Right lobe of liver (tissue), 6 donors: ENCODE measurements around the gene RNF141. TPM values are rescaled to one million over a fixed set of nuclear protein-coding genes. Genes with fewer than 3 reads are reported as not detected.

Experiments
- ATAC-seq, 4 donors: fragments of 200-7000 bp; cut with Tn5 transposase; one replicate each; pipeline ENCODE4 v1.9.1; 2020; ENCODE audit warnings: mild to moderate bottlenecking in 4 of 4, moderate library complexity in 4 of 4
- DNase-seq, 3 donors: peaks; one replicate each; pipeline ENCODE4 v3.0.0-alpha.2; 2020
- H3K27ac ChIP-seq, 3 donors: fragments of 200-600 bp; one replicate each; pipeline ENCODE4 v1.8.0; 2022
- H3K27me3 ChIP-seq, 2 donors: fragments of 200-600 bp; one replicate each; pipeline ENCODE4 v1.8.0; 2022
- H3K36me3 ChIP-seq, 4 donors: fragments of 200-600 bp; sonication (generic) in 1 of 4; one replicate each; pipeline versions ENCODE4 v1.5.1 to v1.8.0; 2017 to 2022; ENCODE audit warnings: control low read depth in 1 of 4
- H3K4me1 ChIP-seq, 4 donors: fragments of 200-600 bp; sonication (generic) in 1 of 4; one replicate each; pipeline versions ENCODE4 v1.5.1 to v1.8.0; 2017 to 2022; ENCODE audit warnings: control low read depth in 1 of 4
- H3K4me3 ChIP-seq, 3 donors: fragments of 200-600 bp; one replicate each; pipeline ENCODE4 v1.8.0; 2022
- H3K9me3 ChIP-seq, 4 donors: fragments of 200-600 bp; sonication (generic) in 1 of 4; one replicate each; pipeline versions ENCODE4 v1.5.1 to v1.8.0; 2017 to 2022; ENCODE audit warnings: control low read depth in 1 of 4
- POLR2A ChIP-seq: fragments of 450-650 bp; IDR thresholded peaks from one replicate; pipeline ENCODE4 v1.6.1; 2017; ENCODE audit warnings: antibody characterized with exemption, mild to moderate bottlenecking
- WGBS: methylation state at CpG from one replicate; pipeline ENCODE4 v1.1.6; 2018; ENCODE audit warnings: low coverage, low lambda C conversion rate; ENCODE audit not compliant: insufficient coverage; ENCODE audit errors: missing lambda C conversion rate; 5-methylcytosine and 5-hydroxymethylcytosine counted together
- intact Hi-C, 2 donors: fragments of 100-400 bp; cut with DNase I; formaldehyde crosslinking; loops; one replicate each; pipeline versions ENCODE4 v1.11.2 to v1.14.1; 2022
- total RNA-seq, 6 experiments: library from RNA; depleted of rRNA in 2 of 6; stranded (reverse); fragments of >200 nt in 2 of 6; fragmentation: NEBNext Ultra II Directional in 3 of 6; extraction: Animal tissue kit (Norgen Biotek cat#: 25700) in 3 of 6; gene quantifications; one replicate each; pipeline versions ENCODE4 v1.1.0 to v1.2.4, GENCODE V29; 2016 to 2023
- TF ChIP-seq, protein P1 (sequence below), 4 donors: fragments of 200-600 bp in 3 of 4; fragments of 450-650 bp in 1 of 4; IDR thresholded peaks; one replicate each; pipeline versions ENCODE4 v1.5.1 to v1.8.0; 2016 to 2022; ENCODE audit warnings: antibody characterized with exemption in 4 of 4, mild to moderate bottlenecking in 2 of 4
- donor health status: DM: no; HTN: yes; CAD: no.
- donor health status: DM: no; HTN: no; CAD: no.
- donor health status: DM: no; HTN: no; CAD: no.
- donor health status: DM: no; HTN: yes; CAD: no.
- donor health status: DM: no; HTN: yes; CAD: no.

The RNF141 gene
- total RNA-seq, 6 experiments from 2014 or later, result 11.2 to 21.0 (median 15.1) TPM

GRCh38 chr11:10477690-10478046 lies 63.3 kb downstream of the RNF141 start:
- intact Hi-C loops, result no loop called here
- 100% methylated on average over 1 of the region's 8 CpGs for WGBS
- Histone ChIP-seq H3K9me3 (no peaks in the 10 kb centered on the region), H3K27me3 (no peaks in the 10 kb centered on the region), H3K27ac (no peak overlapping the region), H3K4me1 (no peaks in the 10 kb centered on the region), H3K36me3 (no peaks in the 10 kb centered on the region), H3K4me3 (no peak overlapping the region)
- DNase-seq (peak in 1 of 3 donors; percentile 28), ATAC-seq (no peak)
- TF ChIP-seq, protein P1, sequence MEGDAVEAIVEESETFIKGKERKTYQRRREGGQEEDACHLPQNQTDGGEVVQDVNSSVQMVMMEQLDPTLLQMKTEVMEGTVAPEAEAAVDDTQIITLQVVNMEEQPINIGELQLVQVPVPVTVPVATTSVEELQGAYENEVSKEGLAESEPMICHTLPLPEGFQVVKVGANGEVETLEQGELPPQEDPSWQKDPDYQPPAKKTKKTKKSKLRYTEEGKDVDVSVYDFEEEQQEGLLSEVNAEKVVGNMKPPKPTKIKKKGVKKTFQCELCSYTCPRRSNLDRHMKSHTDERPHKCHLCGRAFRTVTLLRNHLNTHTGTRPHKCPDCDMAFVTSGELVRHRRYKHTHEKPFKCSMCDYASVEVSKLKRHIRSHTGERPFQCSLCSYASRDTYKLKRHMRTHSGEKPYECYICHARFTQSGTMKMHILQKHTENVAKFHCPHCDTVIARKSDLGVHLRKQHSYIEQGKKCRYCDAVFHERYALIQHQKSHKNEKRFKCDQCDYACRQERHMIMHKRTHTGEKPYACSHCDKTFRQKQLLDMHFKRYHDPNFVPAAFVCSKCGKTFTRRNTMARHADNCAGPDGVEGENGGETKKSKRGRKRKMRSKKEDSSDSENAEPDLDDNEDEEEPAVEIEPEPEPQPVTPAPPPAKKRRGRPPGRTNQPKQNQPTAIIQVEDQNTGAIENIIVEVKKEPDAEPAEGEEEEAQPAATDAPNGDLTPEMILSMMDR (IDR thresholded peaks at IDR 0.05), result no peak
- TF ChIP-seq POLR2A, result no peak

DNA sequence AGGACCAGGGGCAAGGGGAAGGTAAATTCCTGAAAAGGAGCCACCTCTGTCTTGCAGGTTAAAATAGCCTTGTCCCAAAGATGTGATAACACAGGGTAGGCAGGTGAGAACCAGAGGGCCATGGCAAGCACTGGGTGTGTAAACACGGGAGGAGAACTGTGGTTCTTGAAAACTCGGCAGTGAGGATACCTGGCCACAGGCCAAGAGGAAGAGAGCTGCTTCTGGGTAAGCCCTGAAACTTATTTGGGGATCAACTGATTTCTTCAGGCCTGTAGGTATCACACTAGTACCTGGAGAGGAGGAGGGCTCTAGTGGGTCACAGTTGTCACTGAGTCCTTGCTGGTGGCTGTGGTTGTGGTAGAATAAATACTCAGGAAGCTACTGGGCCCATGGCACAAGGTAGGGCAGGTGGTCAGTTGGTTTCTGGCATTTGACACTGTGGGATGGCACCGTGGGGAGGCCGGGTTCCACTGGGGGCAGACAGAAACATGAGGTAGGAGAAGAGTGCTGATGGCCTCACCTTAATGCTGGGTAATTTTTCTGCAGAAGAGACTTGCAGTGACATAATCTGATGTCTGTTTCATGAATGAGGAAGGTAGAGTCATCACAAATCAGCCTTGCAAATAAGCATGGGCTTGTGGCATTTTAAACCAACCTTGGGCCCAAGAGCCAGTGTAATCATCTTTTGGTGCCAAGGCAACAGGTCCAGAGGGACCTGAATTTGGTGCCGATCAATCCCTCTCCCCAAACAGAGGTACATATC lies 63.9 kb downstream of the RNF141 start:
- DNase-seq (peak in 1 of 3 donors; percentile 52), ATAC-seq (no peak)
- no peaks in the 10 kb centered on the region for H3K4me1 ChIP-seq
- no peaks in the 10 kb centered on the region for H3K9me3 ChIP-seq
- 55% methylated on average over 4 of the region's 5 CpGs for WGBS
- H3K27ac ChIP-seq, result no peak overlapping the region
- intact Hi-C loops, result no loop called here
- H3K4me3 ChIP-seq, result no peak overlapping the region
- H3K27me3 ChIP-seq, result no peaks in the 10 kb centered on the region
- TF ChIP-seq, protein P1 (IDR thresholded peaks at IDR 0.05), result no peak
- TF ChIP-seq POLR2A, result no peak
- no peaks in the 10 kb centered on the region for H3K36me3 ChIP-seq

DNA sequence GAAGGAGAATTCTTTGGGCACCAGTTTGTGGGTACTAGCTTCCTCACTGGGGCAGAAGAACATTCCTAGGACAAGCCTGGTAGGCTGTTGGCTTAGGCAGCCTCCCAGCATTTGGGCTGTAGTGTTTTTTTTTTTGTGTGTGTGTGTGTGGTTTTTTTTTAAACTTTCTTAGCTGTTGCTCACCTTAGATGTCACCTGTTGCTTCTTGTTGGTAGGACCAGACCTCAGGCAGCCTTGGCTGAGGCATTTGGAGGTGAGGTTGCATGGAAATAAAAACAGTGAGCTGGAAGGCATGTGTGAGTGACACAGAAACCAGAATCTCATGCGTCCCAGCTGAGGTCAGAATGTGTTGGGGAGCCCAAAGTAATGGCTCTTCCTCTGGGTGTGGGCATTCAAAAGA lies 64.6 kb downstream of the RNF141 start:
- H3K36me3 ChIP-seq, result no peaks in the 10 kb centered on the region
- ATAC-seq (no peak), DNase-seq (no peak)
- intact Hi-C loops, result no loop called here
- H3K27ac ChIP-seq, result no peak overlapping the region
- no CpG with 5 or more reads among the region's 1 CpG for WGBS
- no peaks in the 10 kb centered on the region for H3K27me3 ChIP-seq
- H3K4me3 ChIP-seq, result no peak overlapping the region
- no peak for TF ChIP-seq POLR2A
- TF ChIP-seq, protein P1 (IDR thresholded peaks at IDR 0.05), result no peak
- H3K4me1 ChIP-seq, result no peaks in the 10 kb centered on the region
- no peaks in the 10 kb centered on the region for H3K9me3 ChIP-seq

- TF ChIP-seq, protein P1 (IDR thresholded peaks at IDR 0.05), result no peak
- TF ChIP-seq POLR2A, result no peak
- H3K27ac ChIP-seq, result no peak overlapping the region
- ATAC-seq (no peak), DNase-seq (peak in 1 of 3 donors; percentile 31)
- H3K4me1 ChIP-seq, result no peaks in the 10 kb centered on the region
- no peaks in the 10 kb centered on the region for H3K9me3 ChIP-seq
- H3K36me3 ChIP-seq, result no peaks in the 10 kb centered on the region
- H3K27me3 ChIP-seq, result no peaks in the 10 kb centered on the region
- intact Hi-C loops, result no loop called here
- 100% methylated on average over 1 of the region's 2 CpGs for WGBS
- no peak overlapping the region for H3K4me3 ChIP-seq
Measured at GRCh38 chr11:10474551-10474950, 66.4 kb downstream of the RNF141 start.
